GM19463 (cell line): ENCODE data around the gene MAP7D1.
"Not testable (repeated sequence)": the region's sequence is repeated elsewhere in the genome, so short reads cannot be mapped to it uniquely, and the experiment has no call there.

Experiments used
- ATAC-seq: cut with Tn5 transposase; IDR thresholded peaks from one replicate; pipeline ENCODE4 v1.9.1; 2021; ENCODE audit warnings: mild to moderate bottlenecking, moderate library complexity; ENCODE audit not compliant: unreplicated experiment

The MAP7D1 gene

GRCh38 chr1:36230279-36230678 is 74.3 kb downstream of the MAP7D1 start:
- ATAC-seq, result not testable (repeated sequence)
